Esophagus muscularis mucosa (tissue), 4 donors: ENCODE data around the gene SMG6.
A peak's percentile ranks its signal among the peaks of the same experiment; 100 is the strongest.

Source experiments
- CTCF ChIP-seq, 3 experiments: fragments of 200-600 bp in 2 of 3; fragments of 450-650 bp in 1 of 3; sonication (generic) in 2 of 3; IDR thresholded peaks; one replicate each; pipeline ENCODE4 v1.5.1; 2017 to 2019; ENCODE audit warnings: antibody characterized with exemption in 3 of 3, mild to moderate bottlenecking in 2 of 3, moderate library complexity in 1 of 3
- EP300 ChIP-seq: sonication (generic); formaldehyde crosslinking; IDR thresholded peaks from one replicate; pipeline ENCODE4 v1.6.1; 2017; ENCODE audit warnings: antibody characterized with exemption
- POLR2A ChIP-seq: fragments of 450-650 bp; IDR thresholded peaks from one replicate; pipeline ENCODE4 v1.6.1; 2017; ENCODE audit warnings: antibody characterized with exemption, moderate library complexity, mild to moderate bottlenecking, low read depth
- POLR2AphosphoS5 ChIP-seq, 2 donors: sonication (generic); formaldehyde crosslinking; IDR thresholded peaks; one replicate each; pipeline ENCODE4 v1.6.1; 2017; ENCODE audit warnings: antibody characterized with exemption in 2 of 2

- TF ChIP-seq CTCF (IDR thresholded peaks at IDR 0.05) (no peak), POLR2A (no peak), POLR2AphosphoS5 (IDR thresholded peaks at IDR 0.05) (peak; percentile 60), EP300 (no peak)
Measured at GRCh38 chr17:2063261-2064146, 240.1 kb downstream of the SMG6 start.
